Suppressor macrophage treated with lipopolysaccharide for 1 hour (primary cell): ENCODE measurements around the gene SAG.
A peak's percentile ranks its signal among the peaks of the same experiment; 100 is the strongest.
"Not testable (repeated sequence)": the region's sequence is repeated elsewhere in the genome, so short reads cannot be mapped to it uniquely, and the experiment has no call there.

Experiments
- DNase-seq, 3 donors: peaks; one replicate each; pipeline ENCODE4 v3.0.0-alpha.2; 2020 to 2022

Gene SAG

GRCh38 chr2:233358335-233358734 is 50.7 kb downstream of the SAG start:
- DNase-seq: peak in 2 of 3 donors; percentile 34 to 36

GRCh38 chr2:233358947-233359346 is 51.3 kb downstream of the SAG start:
- DNase-seq: no peak

- DNase-seq: no peak
Observed at GRCh38 chr2:233359823-233360222, 52.2 kb downstream of the SAG start.

- DNase-seq: no peak
Observed at GRCh38 chr2:233360771-233361176, 53.2 kb downstream of the SAG start.

- DNase-seq: no peak
Observed at GRCh38 chr2:233361297-233361696, 53.7 kb downstream of the SAG start.

- no peak for DNase-seq
Observed at GRCh38 chr2:233362742-233363141, 55.1 kb downstream of the SAG start.

GRCh38 chr2:233363744-233364235 is 56.2 kb downstream of the SAG start:
- DNase-seq: no peak

GRCh38 chr2:233365861-233366520 is 58.4 kb downstream of the SAG start:
- no peak for DNase-seq

- DNase-seq: peak; percentile 64 to 76 (median 68)
Observed at GRCh38 chr2:233367586-233367985, 60.0 kb downstream of the SAG start.

GRCh38 chr2:233368756-233369155 is 61.1 kb downstream of the SAG start:
- no peak for DNase-seq

GRCh38 chr2:233369462-233369861 is 61.8 kb downstream of the SAG start:
- DNase-seq: no peak

- DNase-seq: peak; percentile 77 to 86 (median 81)
Observed at GRCh38 chr2:233369897-233370685, 62.5 kb downstream of the SAG start.

- DNase-seq: no peak
Observed at GRCh38 chr2:233371641-233372040, 64.0 kb downstream of the SAG start.

GRCh38 chr2:233372855-233373254 is 65.2 kb downstream of the SAG start:
- DNase-seq: no peak

- no peak for DNase-seq
Observed at GRCh38 chr2:233373316-233373715, 65.7 kb downstream of the SAG start.

GRCh38 chr2:233374776-233375175 is 67.2 kb downstream of the SAG start:
- not testable (repeated sequence) for DNase-seq

- no peak for DNase-seq
Observed at GRCh38 chr2:233375490-233376314, 68.1 kb downstream of the SAG start.

- DNase-seq: no peak
Observed at GRCh38 chr2:233379034-233379433, 71.4 kb downstream of the SAG start.

GRCh38 chr2:233379441-233379840 is 71.8 kb downstream of the SAG start:
- DNase-seq: no peak

GRCh38 chr2:233380132-233380895 is 72.7 kb downstream of the SAG start:
- DNase-seq: no peak

- DNase-seq: no peak
Observed at GRCh38 chr2:233380995-233381637, 73.5 kb downstream of the SAG start.

GRCh38 chr2:233381638-233381995 is 74.0 kb downstream of the SAG start:
- no peak for DNase-seq
